Epidermal melanocyte (primary cell): Measurements from ENCODE around the gene ATRN.

Source experiments
- DNase-seq: peaks from one replicate; pipeline ENCODE4 v3.0.0; 2011; ENCODE audit warnings: low spot score; ENCODE audit not compliant: insufficient read length

ATRN gene

DNA sequence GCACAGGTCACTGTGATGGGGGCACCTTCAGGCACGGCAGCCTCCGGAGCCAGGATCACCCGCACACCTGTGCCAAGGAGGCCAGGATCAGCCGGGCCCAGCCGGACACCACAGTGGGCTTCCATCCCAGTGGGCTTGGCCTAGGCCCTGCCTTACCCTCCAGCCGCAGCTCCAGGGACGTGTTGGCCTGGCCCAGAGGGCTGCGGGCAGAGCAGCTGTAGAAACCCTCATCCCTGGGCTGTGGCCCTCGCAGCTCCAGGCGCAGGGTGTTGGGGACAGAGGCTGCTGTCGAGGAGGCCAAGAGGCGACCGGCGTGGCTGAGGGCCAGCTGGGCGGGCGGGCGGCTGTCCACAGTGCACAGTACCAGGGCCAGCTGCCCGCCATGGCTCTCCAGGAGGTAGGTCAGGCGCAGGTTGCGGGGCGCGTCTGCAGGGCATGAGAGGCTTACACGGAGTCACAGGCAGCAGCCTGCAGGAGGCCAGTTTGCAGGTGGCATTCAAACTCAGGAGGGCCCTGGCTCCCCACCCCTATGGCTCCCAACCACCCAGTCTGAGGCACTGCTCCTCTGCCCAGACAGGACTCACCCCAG lies 222.0 kb downstream of the ATRN start:
- DNase-seq = no peak

- DNase-seq = no peak
These were observed 222.6 kb downstream of the ATRN start for GRCh38 chr20:3693376-3693775.

- no peak for DNase-seq
These were observed 224.0 kb downstream of the ATRN start for GRCh38 chr20:3694864-3695263.

GRCh38 chr20:3696200-3696599 lies 225.4 kb downstream of the ATRN start:
- no peak for DNase-seq

- no peak for DNase-seq
These were observed 226.1 kb downstream of the ATRN start for GRCh38 chr20:3696745-3697587.

DNA sequence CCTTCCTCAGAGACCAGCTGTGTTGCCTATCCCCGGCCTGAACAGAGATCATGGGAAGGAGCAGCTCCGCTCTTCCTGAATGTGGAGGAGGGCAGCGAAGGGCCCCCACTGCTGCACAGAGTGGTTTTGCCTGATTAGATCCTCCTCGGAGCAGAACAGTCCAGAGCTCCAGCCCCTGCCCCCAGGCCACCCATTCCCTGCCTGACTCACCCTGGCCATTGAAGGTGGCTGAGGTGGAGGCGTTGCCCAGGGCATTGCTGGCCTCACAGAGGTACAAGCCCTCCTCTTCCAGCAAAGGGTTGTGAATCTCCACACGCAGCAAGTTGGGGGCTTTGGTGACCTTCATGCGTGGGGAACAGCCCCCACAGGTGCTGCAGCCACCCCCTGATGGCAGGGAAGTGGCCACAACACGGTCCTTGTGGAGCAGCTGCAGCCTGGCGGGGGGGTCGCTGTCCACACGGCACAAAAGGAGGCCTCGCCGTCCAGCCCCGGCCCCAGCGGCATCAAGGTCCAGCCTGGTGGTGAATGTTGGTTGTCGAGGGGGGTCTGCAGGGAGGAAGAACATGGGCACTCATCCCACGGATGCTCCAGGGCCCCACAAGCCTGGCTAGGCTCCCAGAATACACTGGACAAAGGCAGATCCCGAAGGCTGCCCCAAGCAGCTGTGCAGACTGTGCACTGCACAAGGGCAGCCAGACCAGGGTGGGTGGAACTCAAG lies 226.9 kb downstream of the ATRN start:
- DNase-seq = no peak

- no peak for DNase-seq
These were observed 227.8 kb downstream of the ATRN start for GRCh38 chr20:3698591-3699001.

- DNase-seq = no peak
These were observed 228.2 kb downstream of the ATRN start for GRCh38 chr20:3699037-3699436.
